Colonic mucosa (tissue), 4 donors: Measurements from ENCODE around the gene ADAMTS4. TPM values are rescaled to one million over a fixed set of nuclear protein-coding genes. Genes with fewer than 3 reads are reported as not detected.

Experiments
- DNase-seq: peaks from one replicate; pipeline ENCODE4 v3.0.0-alpha.2; 2020
- H3K27ac ChIP-seq: fragments of 200-600 bp; one replicate; pipeline ENCODE4 v1.8.0; 2021
- H3K27me3 ChIP-seq: fragments of 200-600 bp; one replicate; pipeline ENCODE4 v1.8.0; 2021
- H3K36me3 ChIP-seq: fragments of 200-600 bp; one replicate; pipeline ENCODE4 v1.8.0; 2021
- H3K4me1 ChIP-seq: fragments of 200-600 bp; one replicate; pipeline ENCODE4 v1.8.0; 2021; ENCODE audit warnings: mild to moderate bottlenecking
- H3K4me3 ChIP-seq: fragments of 200-600 bp; one replicate; pipeline ENCODE4 v1.8.0; 2021
- H3K9ac ChIP-seq, 2 donors: one replicate each; pipeline ENCODE4 v1.7.0; 2013; ENCODE audit warnings: control low read depth in 2 of 2, low read depth in 2 of 2, low read length in 2 of 2
- H3K9me3 ChIP-seq: fragments of 200-600 bp; one replicate; pipeline ENCODE4 v1.8.0; 2021
- intact Hi-C: fragments of 100-400 bp; cut with DNase I; formaldehyde crosslinking; loops from one replicate; pipeline ENCODE4 v1.14.1; 2022
- microRNA-seq: library from miRNA; unstranded; fragments of <30 nt; microRNA quantifications from one replicate; pipeline ENCODE4, GENCODE V29; 2019
- total RNA-seq, 2 donors: library from RNA; stranded (reverse); fragmentation: NEBNext Ultra II Directional in 1 of 2; extraction: Animal tissue kit (Norgen Biotek cat#: 25700) in 1 of 2; gene quantifications; one replicate each; pipeline ENCODE4 v1.2.1, GENCODE V29; 2021
- TF ChIP-seq, protein P1 (sequence below): fragments of 200-600 bp; IDR thresholded peaks from one replicate; pipeline ENCODE4 v1.8.0; 2022; ENCODE audit warnings: antibody characterized with exemption, mild to moderate bottlenecking
- donor health status: healthy.
- donor health status: DM: no; HTN: no; CAD: no.
- donor health status: DM: no; HTN: no; CAD: no.

The ADAMTS4 gene
- total RNA-seq, 2 donors from 2014 or later, result 0.57 to 14.0 TPM

DNA sequence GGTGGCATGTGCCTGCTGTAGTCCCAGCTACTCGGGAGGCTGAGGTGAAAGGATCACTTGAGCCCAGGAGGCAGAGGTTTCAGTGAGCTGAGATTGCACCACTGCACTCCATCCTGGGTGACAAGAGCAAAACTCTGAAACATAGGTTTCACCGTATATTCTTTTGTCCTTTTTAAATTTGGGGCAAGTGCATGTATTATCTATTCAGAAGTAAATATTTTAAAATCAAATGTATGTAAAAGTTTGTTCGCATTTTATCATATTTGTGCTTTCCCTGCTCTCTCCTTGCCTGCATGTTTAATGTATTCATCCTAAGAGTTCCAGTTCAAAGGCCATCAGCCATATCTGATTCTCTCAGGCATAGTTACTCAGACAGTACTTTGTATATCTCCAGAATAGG, 53.0 kb downstream of the ADAMTS4 start:
- H3K36me3 ChIP-seq, result no peaks in the 10 kb centered on the region

DNA sequence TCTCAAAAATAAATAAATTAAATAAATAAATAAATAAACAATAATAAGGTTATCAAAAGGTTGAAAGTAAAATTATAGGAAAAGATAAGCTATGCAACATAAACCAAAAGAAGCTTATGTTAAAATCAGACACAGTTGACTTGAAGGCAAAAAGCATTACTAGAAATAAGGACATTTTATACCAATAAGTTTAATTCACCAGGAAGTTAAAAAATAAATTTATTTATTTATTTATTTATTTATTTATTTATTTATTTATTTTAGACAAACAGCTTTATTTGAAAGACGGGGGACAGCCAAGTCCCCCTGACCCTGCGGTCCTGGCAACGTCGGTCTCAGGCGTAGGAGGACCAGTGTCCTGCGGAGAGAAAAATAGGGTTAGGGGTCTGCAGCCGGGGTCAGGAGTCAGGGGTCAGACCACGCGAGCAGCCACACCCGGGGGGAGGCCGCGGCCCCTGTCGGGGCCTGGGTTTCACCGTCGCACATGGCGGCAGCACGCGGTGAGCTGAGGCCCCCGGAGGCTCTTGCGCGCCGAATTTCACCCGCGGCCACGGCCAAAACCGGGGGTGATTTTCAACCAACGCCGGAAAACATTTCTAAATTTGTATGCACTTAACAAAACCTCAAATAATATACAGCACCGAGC, 58.0 kb downstream of the ADAMTS4 start:
- Histone ChIP-seq H3K4me1 (no peaks in the 10 kb centered on the region), H3K27ac (no peak overlapping the region), H3K27me3 (no peaks in the 10 kb centered on the region), H3K4me3 (no peak overlapping the region), H3K9ac (no peak overlapping the region), H3K9me3 (no peaks in the 10 kb centered on the region), H3K36me3 (no peaks in the 10 kb centered on the region)
- TF ChIP-seq, protein P1, sequence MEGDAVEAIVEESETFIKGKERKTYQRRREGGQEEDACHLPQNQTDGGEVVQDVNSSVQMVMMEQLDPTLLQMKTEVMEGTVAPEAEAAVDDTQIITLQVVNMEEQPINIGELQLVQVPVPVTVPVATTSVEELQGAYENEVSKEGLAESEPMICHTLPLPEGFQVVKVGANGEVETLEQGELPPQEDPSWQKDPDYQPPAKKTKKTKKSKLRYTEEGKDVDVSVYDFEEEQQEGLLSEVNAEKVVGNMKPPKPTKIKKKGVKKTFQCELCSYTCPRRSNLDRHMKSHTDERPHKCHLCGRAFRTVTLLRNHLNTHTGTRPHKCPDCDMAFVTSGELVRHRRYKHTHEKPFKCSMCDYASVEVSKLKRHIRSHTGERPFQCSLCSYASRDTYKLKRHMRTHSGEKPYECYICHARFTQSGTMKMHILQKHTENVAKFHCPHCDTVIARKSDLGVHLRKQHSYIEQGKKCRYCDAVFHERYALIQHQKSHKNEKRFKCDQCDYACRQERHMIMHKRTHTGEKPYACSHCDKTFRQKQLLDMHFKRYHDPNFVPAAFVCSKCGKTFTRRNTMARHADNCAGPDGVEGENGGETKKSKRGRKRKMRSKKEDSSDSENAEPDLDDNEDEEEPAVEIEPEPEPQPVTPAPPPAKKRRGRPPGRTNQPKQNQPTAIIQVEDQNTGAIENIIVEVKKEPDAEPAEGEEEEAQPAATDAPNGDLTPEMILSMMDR, result no peak
- no peak for DNase-seq
- intact Hi-C loops, result no loop called here

More for the DNA sequence above, 53.0 kb downstream of the ADAMTS4 start:
- no peaks in the 10 kb centered on the region for H3K27me3 ChIP-seq
- no peak for DNase-seq
- TF ChIP-seq, protein P1, result no peak
- H3K9me3 ChIP-seq, result no peaks in the 10 kb centered on the region
- H3K27ac ChIP-seq, result no peak overlapping the region
- H3K4me1 ChIP-seq, result no peaks in the 10 kb centered on the region
- no peak overlapping the region for H3K4me3 ChIP-seq
- intact Hi-C loops, result no loop called here
- H3K9ac ChIP-seq, result no peak overlapping the region

DNA sequence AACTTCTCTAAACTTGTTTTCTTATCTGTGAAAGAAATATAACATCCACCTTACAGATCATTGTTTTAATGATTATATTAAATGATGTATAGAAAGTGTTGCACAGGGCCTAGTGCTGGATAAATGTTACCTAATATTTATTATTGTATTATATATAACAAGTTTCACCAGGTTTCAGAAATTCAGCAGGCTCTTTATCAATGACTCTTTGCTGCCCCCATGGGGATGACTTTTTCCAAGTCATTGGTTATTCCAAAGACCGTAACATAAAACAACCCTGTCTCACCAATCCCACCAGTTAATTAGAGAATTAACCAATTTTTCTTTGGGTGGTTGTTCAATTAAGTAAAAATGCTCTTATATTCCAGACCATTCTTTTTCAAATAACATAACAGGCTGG, 59.1 kb downstream of the ADAMTS4 start:
- Histone ChIP-seq H3K36me3 (no peaks in the 10 kb centered on the region), H3K9ac (no peak overlapping the region), H3K4me3 (no peak overlapping the region), H3K27me3 (no peaks in the 10 kb centered on the region), H3K27ac (no peak overlapping the region), H3K9me3 (no peaks in the 10 kb centered on the region), H3K4me1 (no peaks in the 10 kb centered on the region)
- intact Hi-C loops, result no loop called here
- TF ChIP-seq, protein P1, result peak; percentile 30
- peak; percentile 51 for DNase-seq

DNA sequence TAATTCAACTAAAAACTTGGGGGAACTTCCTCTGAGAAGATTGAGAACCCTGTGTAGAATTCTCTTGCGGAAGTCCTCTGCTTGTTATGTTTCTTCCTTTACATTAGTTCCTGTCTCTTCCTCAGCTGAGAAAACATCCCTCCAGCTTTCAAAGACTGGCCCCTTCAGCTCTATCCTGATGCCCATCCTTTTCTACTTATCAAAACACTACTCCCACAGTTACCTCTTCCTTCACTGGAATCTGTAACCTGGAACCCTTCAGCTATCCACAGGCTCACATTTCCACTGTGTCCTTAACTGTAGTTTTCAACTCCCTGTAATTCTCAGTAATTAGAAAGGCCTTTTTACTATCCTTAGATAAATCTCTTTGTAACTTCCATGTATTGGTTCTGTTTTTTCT, 60.4 kb downstream of the ADAMTS4 start:
- Histone ChIP-seq H3K27ac (no peak overlapping the region), H3K36me3 (no peaks in the 10 kb centered on the region), H3K4me1 (peaks cover 8% of the 10 kb centered on the region), H3K4me3 (no peak overlapping the region), H3K27me3 (no peaks in the 10 kb centered on the region), H3K9ac (no peak overlapping the region), H3K9me3 (no peaks in the 10 kb centered on the region)
- no peak for DNase-seq
- TF ChIP-seq, protein P1, result no peak
- intact Hi-C loops, result no loop called here

DNA sequence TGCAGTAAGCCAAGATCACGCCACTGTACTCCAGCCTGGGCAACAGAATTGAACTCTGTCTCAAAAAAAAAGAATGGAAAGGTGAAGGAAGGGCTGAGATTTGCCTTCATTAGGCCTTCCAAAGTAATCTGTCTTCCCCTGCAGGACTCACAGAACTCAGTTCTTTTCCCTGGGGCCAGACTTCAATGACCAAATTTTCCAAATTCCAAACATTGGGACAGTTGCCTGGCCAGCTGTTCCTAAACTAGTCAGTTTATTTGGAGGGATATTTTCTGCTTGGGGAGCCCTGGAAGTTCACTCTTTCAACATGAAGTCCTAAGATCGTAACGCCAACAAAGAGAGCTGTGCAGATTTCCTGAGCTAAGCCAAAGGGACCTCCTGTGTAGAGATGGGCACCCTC, 61.0 kb downstream of the ADAMTS4 start:
- intact Hi-C loops, result no loop called here

More for the DNA sequence above, 61.0 kb downstream of the ADAMTS4 start:
- Histone ChIP-seq H3K4me3 (no peak overlapping the region), H3K4me1 (peaks cover 8% of the 10 kb centered on the region), H3K9me3 (no peaks in the 10 kb centered on the region), H3K27ac (no peak overlapping the region), H3K27me3 (no peaks in the 10 kb centered on the region), H3K36me3 (no peaks in the 10 kb centered on the region), H3K9ac (no peak overlapping the region)
- TF ChIP-seq, protein P1, result no peak
- no peak for DNase-seq

Small RNAs within 50 kb of the gene (microRNA-seq; reads per million reads assigned to microRNA genes)
- 3.9 reads per million for gene MIR5187

Other genes with a start within 250 kb of the ADAMTS4 start
- not detected for gene ITLN2, start 244.2 kb downstream of the ADAMTS4 start, total RNA-seq
- 100 to 1,000 TPM; 134 to 179 TPM for gene F11R, start 177.9 kb downstream of the ADAMTS4 start, total RNA-seq
- gene TSTD1, start 160.1 kb downstream of the ADAMTS4 start, total RNA-seq, result 10 to 100 TPM; 74.7 to 87.8 TPM
- 10 to 100 TPM; 63.6 TPM for gene USF1, start 153.1 kb downstream of the ADAMTS4 start, total RNA-seq
- 1 to 10 TPM; 3.5 to 5.3 TPM for gene ARHGAP30, start 129.2 kb downstream of the ADAMTS4 start, total RNA-seq
- 1 to 10 TPM; 4.6 to 7.8 TPM for gene NECTIN4, start 109.5 kb downstream of the ADAMTS4 start, total RNA-seq
- gene KLHDC9, start 100.7 kb downstream of the ADAMTS4 start, total RNA-seq, result 10 to 100 TPM in 1 of 2 donors, 1 to 10 TPM in 1; 7.1 to 10.1 TPM
- gene PFDN2, start 81.0 kb downstream of the ADAMTS4 start, total RNA-seq, result 10 to 100 TPM; 42.7 to 49.6 TPM
- gene NIT1, start 80.9 kb downstream of the ADAMTS4 start, total RNA-seq, result 10 to 100 TPM; 58.8 to 84.4 TPM
- 10 to 100 TPM; 33.8 to 34.3 TPM for gene DEDD, start 66.4 kb downstream of the ADAMTS4 start, total RNA-seq
- gene UFC1, start 45.1 kb downstream of the ADAMTS4 start, total RNA-seq, result 100 to 1,000 TPM in 1 of 2 donors, 10 to 100 TPM in 1; 94.2 to 111 TPM
- gene USP21, start 39.6 kb downstream of the ADAMTS4 start, total RNA-seq, result 10 to 100 TPM; 20.8 to 29.0 TPM
- gene PPOX, start 32.6 kb downstream of the ADAMTS4 start, total RNA-seq, result 10 to 100 TPM; 13.4 to 14.3 TPM
- gene B4GALT3, start 21.5 kb downstream of the ADAMTS4 start, total RNA-seq, result 10 to 100 TPM; 30.3 to 34.8 TPM
- gene NDUFS2, start 3.3 kb upstream of the ADAMTS4 start, total RNA-seq, result 100 to 1,000 TPM; 167 to 169 TPM
- gene FCER1G, start 16.2 kb upstream of the ADAMTS4 start, total RNA-seq, result 10 to 100 TPM in 1 of 2 donors, 1 to 10 TPM in 1; 6.6 to 16.0 TPM
- gene APOA2, start 24.6 kb upstream of the ADAMTS4 start, total RNA-seq, result 1 to 10 TPM in 1 of 2 donors, not detected in 1; 5.1 TPM
- gene TOMM40L, start 27.0 kb upstream of the ADAMTS4 start, total RNA-seq, result 10 to 100 TPM; 16.6 to 23.1 TPM
- gene NR1I3, start 39.1 kb upstream of the ADAMTS4 start, total RNA-seq, result not detected
- gene PCP4L1, start 59.7 kb upstream of the ADAMTS4 start, total RNA-seq, result 1 to 10 TPM in 1 of 2 donors, under 1 TPM in 1; 0.22 to 1.4 TPM
- gene MPZ, start 110.9 kb upstream of the ADAMTS4 start, total RNA-seq, result 1 to 10 TPM; 2.7 to 3.1 TPM
- gene SDHC, start 115.3 kb upstream of the ADAMTS4 start, total RNA-seq, result 100 to 1,000 TPM; 294 to 331 TPM
- gene CFAP126, start 168.8 kb upstream of the ADAMTS4 start, total RNA-seq, result not detected